Measurements from ENCODE around the gene SOAT1. TPM values are rescaled to one million over a fixed set of nuclear protein-coding genes. Genes with fewer than 3 reads are reported as not detected.
"Not testable (repeated sequence)": the region's sequence is repeated elsewhere in the genome, so short reads cannot be mapped to it uniquely, and the experiment has no call there.

Gene SOAT1
- total RNA-seq = 19.8 TPM

GRCh38 chr1:179293340-179294327, at the start of gene SOAT1:
Gene SOAT1 (plus strand): TSS chr1:179293797. CDS start chr1:179302685, 8,888 bp downstream.
- peak; percentile 91 for DNase-seq

DNA sequence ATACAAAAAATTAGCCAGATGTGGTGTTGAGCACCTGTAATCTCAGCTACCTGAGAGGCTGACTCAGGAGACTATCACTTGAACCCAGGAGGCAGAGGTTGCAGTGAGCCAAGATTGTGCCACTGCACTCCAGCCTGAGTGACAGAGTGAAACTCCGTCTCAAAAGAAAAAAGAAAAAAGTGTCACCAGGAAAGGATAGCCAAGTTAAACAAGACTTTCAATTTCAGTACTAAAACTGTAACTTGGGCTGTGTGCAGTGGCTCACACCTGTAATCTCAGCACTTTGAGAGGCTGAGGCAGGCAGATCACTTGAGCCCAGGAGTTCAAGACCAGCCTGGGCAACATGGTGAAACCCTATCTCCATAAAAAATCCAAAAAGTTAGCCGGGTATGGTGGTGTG, 48.2 kb upstream of the SOAT1 start:
- DNase-seq = not testable (repeated sequence)

DNA sequence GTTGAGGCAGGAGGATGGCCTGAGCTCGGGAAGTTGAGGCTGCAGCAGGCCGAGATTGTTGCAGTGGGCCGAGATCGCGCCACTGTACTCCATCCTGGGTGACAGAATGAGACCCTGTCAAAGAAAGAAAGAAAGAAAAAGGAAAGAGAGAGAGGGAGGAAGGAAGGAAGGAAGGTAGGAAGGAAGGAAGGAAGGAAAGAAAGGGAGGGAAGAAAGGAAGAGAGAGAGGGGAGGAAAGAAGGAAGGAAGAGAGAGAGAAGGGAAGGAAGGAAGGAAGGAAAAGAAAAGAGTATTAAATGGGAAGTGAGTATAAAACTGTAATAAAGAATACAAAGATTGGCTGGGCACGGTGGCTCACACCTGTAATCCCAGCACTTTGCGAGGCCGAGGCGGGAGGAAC, 45.7 kb upstream of the SOAT1 start:
- no peak for DNase-seq

GRCh38 chr1:179251675-179252074, 41.9 kb upstream of the SOAT1 start:
- DNase-seq = no peak

DNA sequence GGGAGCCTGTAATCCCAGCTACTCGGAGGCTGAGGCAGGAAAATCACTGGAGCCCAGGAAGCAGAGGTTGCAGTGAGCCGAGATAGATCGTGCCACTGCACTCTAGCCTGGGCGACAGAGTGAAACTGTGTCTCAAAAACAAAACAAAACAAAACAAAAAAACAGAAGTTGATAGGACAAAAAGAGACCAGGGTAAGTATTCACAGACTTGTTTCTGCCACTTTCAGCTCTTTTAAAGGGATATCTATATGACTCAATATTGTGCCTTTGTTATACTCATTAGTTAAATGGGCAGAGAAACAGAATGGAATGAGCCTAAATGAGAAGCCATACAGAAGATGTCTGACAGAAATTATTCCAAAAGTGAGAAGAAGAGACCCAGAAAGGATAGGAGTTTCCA, 41.0 kb upstream of the SOAT1 start:
- DNase-seq = no peak

GRCh38 chr1:179253286-179253972, 40.2 kb upstream of the SOAT1 start:
- no peak for DNase-seq

- no peak for DNase-seq
Measured at GRCh38 chr1:179262183-179262582, 31.4 kb upstream of the SOAT1 start.

DNA sequence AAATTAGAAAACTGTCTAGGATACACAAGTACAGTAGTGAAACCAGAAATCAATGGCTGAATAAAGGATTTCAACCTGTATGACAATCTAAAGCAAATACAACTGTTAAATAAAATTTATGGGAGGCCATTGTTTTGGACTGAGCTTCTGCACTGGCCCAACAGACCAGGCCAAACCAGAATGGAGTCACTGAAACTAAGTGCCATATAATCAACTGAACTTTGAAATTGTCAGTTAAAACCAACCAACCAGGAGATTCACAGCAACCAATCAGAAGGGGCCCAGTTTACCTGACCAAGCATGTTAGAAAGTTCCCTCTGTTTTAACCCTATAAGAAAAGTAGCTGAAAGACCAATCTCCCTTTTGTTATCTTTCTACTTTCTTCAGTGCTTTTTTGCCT, 30.5 kb upstream of the SOAT1 start:
- no peak for DNase-seq

DNA sequence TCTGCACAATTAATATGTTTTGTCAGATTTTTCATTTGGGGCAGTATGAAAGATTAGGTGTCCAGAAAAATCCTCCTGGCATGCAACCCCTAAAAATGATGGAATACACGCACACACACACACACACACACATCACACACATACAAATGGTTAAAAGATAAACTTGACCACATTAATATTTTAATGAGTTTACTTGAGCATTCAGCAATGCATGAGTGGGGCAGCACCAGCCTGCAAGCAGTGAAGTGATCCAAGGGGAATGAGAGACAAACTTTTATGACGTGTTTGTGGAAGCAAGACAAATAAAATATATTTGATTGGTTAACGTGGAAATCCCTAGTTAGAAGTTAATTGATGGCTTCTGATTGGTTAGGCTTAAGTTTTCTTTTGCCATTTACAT, 29.1 kb upstream of the SOAT1 start:
- no peak for DNase-seq

- DNase-seq = no peak
Measured at GRCh38 chr1:179269071-179269470, 24.5 kb upstream of the SOAT1 start.

- DNase-seq = not testable (repeated sequence)
Measured at GRCh38 chr1:179274424-179274823, 19.2 kb upstream of the SOAT1 start.

DNA sequence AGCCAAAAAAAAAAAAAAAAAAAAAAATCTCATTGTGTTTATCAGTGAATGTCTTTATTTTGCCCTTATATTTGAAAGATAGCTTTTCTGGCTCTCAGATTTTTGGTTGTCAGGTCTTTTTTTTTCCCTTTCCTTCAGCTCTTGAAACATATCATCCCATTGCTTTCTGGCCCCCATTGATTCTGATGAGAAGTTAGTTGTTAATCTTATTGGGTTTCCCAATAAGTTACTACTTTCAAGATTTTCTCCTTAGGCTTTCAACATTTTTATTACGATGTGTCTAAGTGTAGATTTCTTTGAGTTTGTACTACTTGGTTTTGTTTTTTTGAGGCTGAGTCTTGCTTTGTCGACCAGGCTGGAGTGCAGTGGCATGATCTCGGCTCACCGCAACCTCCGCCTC, 14.7 kb upstream of the SOAT1 start:
- DNase-seq = no peak

GRCh38 chr1:179283992-179284391, 9.6 kb upstream of the SOAT1 start:
- no peak for DNase-seq

DNA sequence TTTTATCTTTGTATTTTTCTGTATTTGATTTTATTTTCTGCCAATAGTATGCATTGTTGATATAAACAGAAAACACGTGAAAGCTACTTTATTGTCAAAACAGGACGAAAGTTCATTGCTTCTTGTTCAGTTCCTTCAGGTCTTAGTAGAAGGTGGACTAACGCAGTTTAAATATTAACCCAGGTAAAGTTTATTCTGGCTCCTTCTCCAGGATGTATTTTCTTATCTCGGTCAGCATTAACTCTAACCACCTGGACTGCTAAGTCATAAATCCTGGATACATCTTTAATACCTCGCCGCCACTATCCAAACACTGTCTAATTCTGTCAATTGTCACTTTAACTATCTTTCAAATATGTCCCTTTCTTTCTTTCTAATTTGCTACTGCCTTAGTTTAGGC, 5.7 kb upstream of the SOAT1 start:
- no peak for DNase-seq

GRCh38 chr1:179288977-179289376, 4.6 kb upstream of the SOAT1 start:
- no peak for DNase-seq

GRCh38 chr1:179295164-179295755, 1.7 kb downstream of the SOAT1 start:
- DNase-seq = no peak

DNA sequence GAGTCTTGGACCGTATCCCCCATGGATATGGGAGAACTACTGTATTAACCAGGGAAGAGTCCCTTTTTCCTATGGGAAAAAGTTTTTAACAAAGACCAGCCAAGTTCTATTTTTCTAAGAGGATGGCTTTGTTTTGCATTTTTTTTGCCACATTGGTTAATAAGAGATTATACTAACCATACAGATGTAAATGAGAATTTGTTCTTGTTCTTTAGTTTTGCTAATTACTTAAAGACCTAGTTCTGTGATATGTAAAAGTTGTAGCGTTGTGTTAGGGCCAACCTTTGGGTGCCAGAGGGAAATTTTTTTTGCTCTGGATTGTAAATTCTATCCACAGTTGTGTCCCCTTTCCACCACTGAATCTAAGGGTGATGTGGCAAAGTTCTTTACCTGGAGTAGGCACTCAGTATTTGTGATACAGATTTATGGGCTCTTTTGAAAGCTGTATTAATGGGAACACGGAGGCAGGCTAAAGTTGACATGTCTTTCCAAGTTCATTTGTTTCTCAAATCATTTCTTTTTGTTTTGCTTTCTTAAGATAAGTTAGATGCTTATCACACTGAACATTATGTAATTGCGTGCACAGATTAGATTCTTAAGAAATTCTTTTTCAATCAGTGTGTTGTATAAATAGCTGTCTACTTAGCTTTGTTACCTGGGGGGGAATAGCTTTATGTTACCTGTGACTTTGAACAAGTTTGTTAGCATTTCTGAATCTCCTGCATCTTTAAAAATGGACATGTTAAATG, 2.9 kb downstream of the SOAT1 start:
- DNase-seq = no peak

DNA sequence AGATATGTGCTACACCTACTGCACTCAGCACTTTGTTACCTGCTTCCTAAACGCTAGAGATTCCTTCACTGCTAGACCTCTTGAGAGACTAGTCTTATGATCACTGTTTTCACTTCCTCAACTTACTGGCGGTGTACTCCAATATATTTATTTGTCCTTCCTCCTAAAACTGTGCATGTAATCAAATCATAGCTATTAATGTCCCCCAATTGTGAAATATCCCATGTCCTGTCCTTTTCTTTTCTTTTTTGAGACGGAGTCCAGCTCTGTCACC, 3.4 kb downstream of the SOAT1 start:
- DNase-seq = no peak

DNA sequence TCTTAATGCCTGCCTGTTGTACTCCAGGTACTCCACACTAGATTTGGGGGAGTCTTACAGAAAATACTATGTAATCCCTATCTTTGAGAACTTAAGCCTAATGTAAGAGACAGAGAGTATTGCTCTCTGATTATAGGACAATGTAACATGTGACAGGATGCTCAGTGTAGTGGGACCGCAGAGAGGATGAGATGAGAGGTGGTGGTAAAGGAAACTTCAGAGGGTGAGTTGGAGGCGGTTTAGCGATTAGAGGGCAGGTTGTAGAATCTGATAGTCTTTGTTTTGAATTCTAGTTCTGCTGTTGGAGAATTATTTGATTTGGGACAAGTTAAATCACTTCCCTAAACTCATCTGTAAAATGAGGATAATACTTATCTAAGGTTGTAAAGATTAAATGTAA, 5.4 kb downstream of the SOAT1 start:
- DNase-seq = no peak

GRCh38 chr1:179300112-179300511, 6.5 kb downstream of the SOAT1 start:
- no peak for DNase-seq

- no peak for DNase-seq
Measured at GRCh38 chr1:179302070-179302469, 8.5 kb downstream of the SOAT1 start.

GRCh38 chr1:179303200-179303785, 9.7 kb downstream of the SOAT1 start:
- no peak for DNase-seq

Data from occipital lobe (tissue), 2 donors.